A549 (cell line): Measurements from ENCODE around the gene DSCAM. TPM values are rescaled to one million over a fixed set of nuclear protein-coding genes. Genes with fewer than 3 reads are reported as not detected.

Experiments used
- ATAC-seq, 2 experiments: fragments of 200-7000 bp in 1 of 2; fragments of >200 bp in 1 of 2; cut with Nextera tagmentation in 1 of 2; cut with Tn5 transposase in 1 of 2; 3 replicates each; pipeline versions ENCODE4 v1.8.0 to v1.9.1; 2018 to 2020; ENCODE audit warnings: mild to moderate bottlenecking in 1 of 2, moderate library complexity in 1 of 2
- CTCF ChIA-PET: fragments of 300-600 bp; sonication (Branson Sonifier 250); formaldehyde crosslinking; extraction: SDS; loops from one replicate; lab custom pipeline; 2021; ENCODE audit warnings: antibody characterized with exemption, inconsistent platforms; lab: Yijun Ruan, JAX
- POLR2A ChIA-PET: fragments of 350-600 bp; formaldehyde crosslinking; extraction: SDS; loops from one replicate; lab custom pipeline; 2021; ENCODE audit warnings: antibody characterized with exemption, inconsistent platforms; lab: Yijun Ruan, JAX
- DNase-seq, 2 experiments: peaks; one replicate each; pipeline versions ENCODE4 v3.0.0 to v3.0.0-alpha.2; 2011 to 2016; ENCODE audit warnings: low read depth in 1 of 2, low spot score in 1 of 2
- FAIRE-seq: peaks from 2 replicates; lab custom pipeline; 2011; peaks lifted over from hg19 to GRCh38; lab: Jason Lieb, UNC
- H3K27ac ChIP-seq, 2 experiments: fragments of >200 bp; sonication (Bioruptor Twin); formaldehyde crosslinking; 3 replicates each; pipeline ENCODE4 v1.5.1; 2016 to 2017
- H3K4me1 ChIP-seq: fragments of >200 bp; sonication (Bioruptor Twin); formaldehyde crosslinking; 3 replicates; pipeline ENCODE4 v1.6.1; 2016
- H3K4me2 ChIP-seq: fragments of >200 bp; sonication (Bioruptor Twin); formaldehyde crosslinking; 3 replicates; pipeline ENCODE4 v1.6.1; 2016
- H3K4me3 ChIP-seq: fragments of >200 bp; sonication (Bioruptor Twin); formaldehyde crosslinking; 3 replicates; pipeline ENCODE4 v1.5.1; 2016
- H3K9me3 ChIP-seq: fragments of >200 bp; sonication (Bioruptor Twin); formaldehyde crosslinking; 3 replicates; pipeline ENCODE4 v1.6.1; 2016
- BCL3 ChIP-seq: fragments of >200 bp; sonication (Bioruptor Twin); formaldehyde crosslinking; IDR thresholded peaks from 3 replicates; pipeline ENCODE4 v1.6.1; 2016
- CBX8 ChIP-seq: fragments of 200-600 bp; sonication (generic); IDR thresholded peaks from 2 replicates; pipeline ENCODE4 v1.6.1; 2016
- CEBPB ChIP-seq, 2 experiments: fragments of >200 bp in 1 of 2; sonication (Bioruptor Twin) in 1 of 2; formaldehyde crosslinking in 1 of 2; IDR thresholded peaks; 2 replicates each; pipeline ENCODE4 v1.6.1; 2012 to 2016
- CHD4 ChIP-seq: fragments of 200-600 bp; sonication (generic); IDR thresholded peaks from 2 replicates; pipeline ENCODE4 v1.6.1; 2016; ENCODE audit warnings: antibody characterized with exemption, mild to moderate bottlenecking, borderline replicate concordance
- CTCF ChIP-seq: fragments of >200 bp; sonication (Bioruptor Twin); formaldehyde crosslinking; IDR thresholded peaks from 3 replicates; pipeline ENCODE4 v1.5.1; 2016
- EHMT2 ChIP-seq: fragments of 200-600 bp; sonication (generic); IDR thresholded peaks from 2 replicates; pipeline ENCODE4 v1.6.1; 2016; ENCODE audit warnings: antibody characterized with exemption, low read depth, mild to moderate bottlenecking, moderate library complexity
- FOSB ChIP-seq: fragments of 250-450 bp; sonication (Bioruptor Pico); IDR thresholded peaks from 2 replicates; pipeline ENCODE4 v1.5.0; 2020; ENCODE audit warnings: mild to moderate bottlenecking, moderate library complexity
- FOXS1 ChIP-seq: fragments of 250-450 bp; sonication (Bioruptor Pico); IDR thresholded peaks from 2 replicates; pipeline ENCODE4 v1.5.0; 2020; ENCODE audit warnings: mild to moderate bottlenecking, moderate library complexity
- JUNB ChIP-seq: fragments of >200 bp; sonication (Bioruptor Twin); formaldehyde crosslinking; IDR thresholded peaks from 2 replicates; pipeline ENCODE4 v1.6.1; 2016
- NFE2L2 ChIP-seq: fragments of 150-350 bp; conservative IDR thresholded peaks from 2 replicates; pipeline ENCODE4 v1.6.1; 2014; ENCODE audit warnings: low read length
- NPAS2 ChIP-seq: fragments of 250-450 bp; sonication (Bioruptor Pico); IDR thresholded peaks from 2 replicates; pipeline ENCODE4 v1.8.0; 2022; ENCODE audit warnings: mild to moderate bottlenecking, moderate library complexity, borderline replicate concordance
- PHF8 ChIP-seq: fragments of 200-600 bp; sonication (generic); IDR thresholded peaks from 2 replicates; pipeline ENCODE4 v1.6.1; 2016; ENCODE audit warnings: low read depth, mild to moderate bottlenecking, antibody characterized with exemption, moderate library complexity, borderline replicate concordance
- POLR2A ChIP-seq: IDR thresholded peaks from 2 replicates; pipeline ENCODE4 v1.6.1; 2012; ENCODE audit warnings: mild to moderate bottlenecking, low read length
- POLR2AphosphoS2 ChIP-seq: conservative IDR thresholded peaks from 2 replicates; pipeline ENCODE4 v1.6.1; 2012; ENCODE audit warnings: low read length, improper control_type of control experiment, inconsistent platforms
- RARB ChIP-seq: fragments of 250-450 bp; sonication (Bioruptor Pico); IDR thresholded peaks from 2 replicates; pipeline ENCODE4 v1.8.0; 2021; ENCODE audit warnings: mild to moderate bottlenecking, moderate library complexity
- RFX5 ChIP-seq: fragments of 450-650 bp; IDR thresholded peaks from 2 replicates; pipeline ENCODE4 v1.7.1; 2014; ENCODE audit warnings: antibody characterized with exemption, mild to moderate bottlenecking, moderate library complexity
- SMC3 ChIP-seq: fragments of >200 bp; sonication (Bioruptor Twin); formaldehyde crosslinking; IDR thresholded peaks from 3 replicates; pipeline ENCODE4 v1.6.1; 2018; ENCODE audit warnings: inconsistent platforms
- TFCP2L1 ChIP-seq: fragments of 250-450 bp; sonication (Bioruptor Pico); IDR thresholded peaks from 2 replicates; pipeline ENCODE4 v1.5.0; 2021; ENCODE audit warnings: mild to moderate bottlenecking
- ZFP36 ChIP-seq: fragments of 450-650 bp; IDR thresholded peaks from 2 replicates; pipeline ENCODE4 v1.6.1; 2014; ENCODE audit warnings: borderline replicate concordance; ENCODE audit not compliant: partially characterized antibody
- ZNF302 ChIP-seq: fragments of 250-450 bp; sonication (Bioruptor Pico); IDR thresholded peaks from 2 replicates; pipeline ENCODE4 v1.9.0; 2021; ENCODE audit warnings: inconsistent platforms, mild to moderate bottlenecking, moderate library complexity
- WGBS: methylation state at CpG from one replicate; pipeline ENCODE4 v1.1.6; 2017; ENCODE audit errors: missing lambda C conversion rate; 5-methylcytosine and 5-hydroxymethylcytosine counted together
- polyA plus RNA-seq, 4 experiments: library from polyadenylated mRNA; depleted of rRNA in 3 of 4; stranded (reverse); fragments of >200 nt; fragmentation: RNase III in 1 of 4; extraction: RNeasy Plus Mini Kit Qiagen cat#74134 plus additional on column Dnase treatment in 1 of 4; gene quantifications; 2 replicates in 3 of 4; 3 replicates in 1 of 4; pipeline ENCODE4 v1.2.3, GENCODE V29; 2011 to 2017
- TF ChIP-seq, protein P1 (sequence below): fragments of 450-650 bp; IDR thresholded peaks from 2 replicates; pipeline ENCODE4 v1.6.1; 2014; ENCODE audit warnings: antibody characterized with exemption
- TF ChIP-seq, protein P2 (sequence below): fragments of >200 bp; sonication (Bioruptor Twin); formaldehyde crosslinking; IDR thresholded peaks from 2 replicates; pipeline ENCODE4 v1.6.1; 2016
- TF ChIP-seq, protein P3 (sequence below): IDR thresholded peaks from 2 replicates; pipeline ENCODE4 v1.6.1; 2012

DSCAM gene
- polyA plus RNA-seq, 2 of the 4 experiments (the other 2 are of a cell fraction) = not detected

GRCh38 chr21:40294345-40294744 lies 552.6 kb downstream of the DSCAM start:
- POLR2A ChIA-PET = no interaction called here
- ATAC-seq (no peak), FAIRE-seq (no peak), DNase-seq (no peak)
- WGBS = 51% methylated on average over 2 of the region's 2 CpGs
- H3K27ac ChIP-seq = no peak overlapping the region
- no peak overlapping the region for H3K4me3 ChIP-seq
- no peak overlapping the region for H3K4me2 ChIP-seq
- no peaks in the 10 kb centered on the region for H3K9me3 ChIP-seq
- no peak for TF ChIP-seq EHMT2
- TF ChIP-seq BCL3 = no peak
- TF ChIP-seq NPAS2 (CRISPR knock-in tag) = no peak
- TF ChIP-seq RARB (CRISPR knock-in tag) = no peak
- no peak for TF ChIP-seq CBX8
- TF ChIP-seq FOXS1 (CRISPR knock-in tag) = no peak
- no peak for TF ChIP-seq CEBPB (IDR thresholded peaks at IDR 0.05)
- TF ChIP-seq ZFP36 = no peak
- TF ChIP-seq, all 56 proteins: peak for 0
- H3K4me1 ChIP-seq = no peaks in the 10 kb centered on the region
- CTCF ChIA-PET = no interaction called here

DNA sequence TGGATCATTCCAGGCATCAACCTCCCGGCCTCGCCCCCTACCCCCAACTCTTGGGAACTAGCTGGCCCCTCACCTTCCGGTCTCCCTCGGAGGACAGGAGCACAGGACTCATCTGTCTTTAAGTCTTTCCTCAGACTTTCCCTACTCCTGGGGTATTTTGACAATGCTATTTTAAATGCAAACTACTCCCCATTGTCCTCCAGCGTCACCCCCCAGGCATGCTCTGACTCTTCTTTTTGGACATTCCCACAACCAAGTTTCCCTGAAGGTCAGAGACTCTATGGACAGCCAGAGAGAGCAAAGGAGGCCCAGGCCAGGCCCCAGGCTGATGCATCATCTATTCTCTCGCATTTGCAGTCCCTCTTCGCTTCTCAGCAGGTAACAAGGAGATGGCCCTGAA lies 555.4 kb downstream of the DSCAM start:
- no peak for ATAC-seq
- Histone ChIP-seq H3K27ac (no peak overlapping the region), H3K4me3 (no peak overlapping the region), H3K9me3 (no peaks in the 10 kb centered on the region), H3K4me2 (no peak overlapping the region), H3K4me1 (no peaks in the 10 kb centered on the region)
- ChIA-PET POLR2A (no interaction called here), CTCF (interaction anchor here (0.7 kb wide), 1 partner anchor 732 kb away, joined by 3 read pairs; no protein-coding TSS in a partner anchor)
- WGBS = 2% methylated on average over 5 of the region's 7 CpGs
- no peak for FAIRE-seq
- DNase-seq = no peak
- TF ChIP-seq RFX5 (no peak), SMC3 (no peak), EHMT2 (no peak), POLR2A (no peak), FOXS1 (CRISPR knock-in tag) (no peak), CEBPB (IDR thresholded peaks at IDR 0.05) (no peak), CTCF (no peak), TFCP2L1 (CRISPR knock-in tag) (no peak), NFE2L2 (no peak)
- TF ChIP-seq, protein P1, sequence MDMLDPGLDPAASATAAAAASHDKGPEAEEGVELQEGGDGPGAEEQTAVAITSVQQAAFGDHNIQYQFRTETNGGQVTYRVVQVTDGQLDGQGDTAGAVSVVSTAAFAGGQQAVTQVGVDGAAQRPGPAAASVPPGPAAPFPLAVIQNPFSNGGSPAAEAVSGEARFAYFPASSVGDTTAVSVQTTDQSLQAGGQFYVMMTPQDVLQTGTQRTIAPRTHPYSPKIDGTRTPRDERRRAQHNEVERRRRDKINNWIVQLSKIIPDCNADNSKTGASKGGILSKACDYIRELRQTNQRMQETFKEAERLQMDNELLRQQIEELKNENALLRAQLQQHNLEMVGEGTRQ = no peak
- TF ChIP-seq, protein P2, sequence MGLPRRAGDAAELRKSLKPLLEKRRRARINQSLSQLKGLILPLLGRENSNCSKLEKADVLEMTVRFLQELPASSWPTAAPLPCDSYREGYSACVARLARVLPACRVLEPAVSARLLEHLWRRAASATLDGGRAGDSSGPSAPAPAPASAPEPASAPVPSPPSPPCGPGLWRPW = no peak
- TF ChIP-seq, protein P3, sequence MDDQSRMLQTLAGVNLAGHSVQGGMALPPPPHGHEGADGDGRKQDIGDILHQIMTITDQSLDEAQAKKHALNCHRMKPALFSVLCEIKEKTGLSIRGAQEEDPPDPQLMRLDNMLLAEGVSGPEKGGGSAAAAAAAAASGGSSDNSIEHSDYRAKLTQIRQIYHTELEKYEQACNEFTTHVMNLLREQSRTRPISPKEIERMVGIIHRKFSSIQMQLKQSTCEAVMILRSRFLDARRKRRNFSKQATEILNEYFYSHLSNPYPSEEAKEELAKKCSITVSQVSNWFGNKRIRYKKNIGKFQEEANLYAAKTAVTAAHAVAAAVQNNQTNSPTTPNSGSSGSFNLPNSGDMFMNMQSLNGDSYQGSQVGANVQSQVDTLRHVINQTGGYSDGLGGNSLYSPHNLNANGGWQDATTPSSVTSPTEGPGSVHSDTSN = no peak

GRCh38 chr21:40284409-40284808 lies 562.5 kb downstream of the DSCAM start:
- no peak for ATAC-seq
- Histone ChIP-seq H3K4me2 (no peak overlapping the region), H3K9me3 (no peaks in the 10 kb centered on the region), H3K4me3 (no peak overlapping the region), H3K27ac (no peak overlapping the region), H3K4me1 (no peaks in the 10 kb centered on the region)
- POLR2A ChIA-PET = no interaction called here
- no peak for DNase-seq
- CTCF ChIA-PET = no interaction called here
- FAIRE-seq = no peak
- 25% methylated on average over 4 of the region's 4 CpGs for WGBS
- TF ChIP-seq CHD4 (no peak), PHF8 (no peak), POLR2AphosphoS2 (no peak), JUNB (no peak), ZNF302 (CRISPR knock-in tag) (no peak), FOSB (CRISPR knock-in tag) (no peak)
